ENCODE results near the gene RAB4A. TPM values are rescaled to one million over a fixed set of nuclear protein-coding genes. Genes with fewer than 3 reads are reported as not detected.

The RAB4A gene
- total and polyA plus RNA-seq, 2 of the 13 experiments (the other 11 are each of a cell fraction or from before 2014, with no cell fraction given): 56.0 to 80.1 TPM

DNA sequence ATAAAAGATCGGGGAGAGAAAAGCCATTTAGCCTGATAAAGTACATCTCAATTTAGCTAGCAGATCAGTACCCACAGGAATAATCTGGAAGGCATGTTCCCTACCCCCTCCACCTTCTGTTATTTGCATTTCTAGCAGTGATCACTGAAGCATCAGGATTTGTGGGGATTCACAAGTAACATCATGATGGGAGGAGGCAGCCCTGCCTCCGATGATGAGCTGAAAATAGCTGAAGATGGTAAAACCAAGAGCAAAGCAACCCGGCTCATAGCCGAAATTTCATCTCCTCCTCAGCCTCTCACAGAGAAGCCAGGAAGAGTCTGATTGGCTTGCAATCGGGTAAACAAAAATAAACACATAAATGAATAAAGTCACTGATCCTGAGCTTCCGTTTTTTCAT lies 69.6 kb downstream of the RAB4A start:
- no TSS peak for BruUV-seq (replicated peaks)
- CTCF ChIA-PET (ENCODE audit: low intra/inter-chr PET ratio, low total read pairs): no interaction called here
- POLR2A ChIA-PET: no interaction called here
- WGBS (ENCODE audit: low lambda C conversion rate): 95% methylated on average over 6 of the region's 6 CpGs
- Histone ChIP-seq H3K36me3 (replicated peaks in 1 of 2; ENCODE audit: control insufficient read depth in 1 of 2, insufficient read depth in 2 of 2, low read length in 2 of 2) (peaks cover 0 to 6% of the 10 kb centered on the region in 2 experiments; a peak in 2 of 5 replicates), H3K79me2 (ENCODE audit: insufficient read depth, low read length) (peaks cover 57% of the 10 kb centered on the region), H3K9me3 (ENCODE audit: low read length) (no peaks in the 10 kb centered on the region), H3K4me3 (replicated peaks in 1 of 3; ENCODE audit: insufficient read depth in 1 of 3, low read depth in 2 of 3, low read length in 3 of 3) (peak overlapping the region; percentile 1 to 83 (median 6); a peak in 5 of 6 replicates), H3K27me3 (ENCODE audit: control insufficient read depth in 1 of 2, insufficient read depth in 2 of 2, low read length in 2 of 2) (peaks cover 0 to 6% of the 10 kb centered on the region in 2 experiments; a peak in 1 of 5 replicates), H2AFZ (ENCODE audit: low read length) (no peak overlapping the region), H3K9ac (ENCODE audit: insufficient read depth, low read depth, low read length) (0 out of 2 replicates have a peak overlapping the region, but pooled peaks have one; percentile 16), H3K4me2 (ENCODE audit: low read depth, low read length) (peak overlapping the region; percentile 69), H3K4me1 (ENCODE audit: insufficient read depth, low read length) (peaks cover 60% of the 10 kb centered on the region), H4K20me1 (ENCODE audit: insufficient read depth, low read length) (no peaks in the 10 kb centered on the region), H3K27ac (ENCODE audit: extremely low read length, insufficient read depth, low read length) (no peak overlapping the region)
- TF ChIP-seq ZBTB42 (CRISPR knock-in tag; IDR thresholded peaks at IDR 0.05): no peak
- TF ChIP-seq, protein P1, sequence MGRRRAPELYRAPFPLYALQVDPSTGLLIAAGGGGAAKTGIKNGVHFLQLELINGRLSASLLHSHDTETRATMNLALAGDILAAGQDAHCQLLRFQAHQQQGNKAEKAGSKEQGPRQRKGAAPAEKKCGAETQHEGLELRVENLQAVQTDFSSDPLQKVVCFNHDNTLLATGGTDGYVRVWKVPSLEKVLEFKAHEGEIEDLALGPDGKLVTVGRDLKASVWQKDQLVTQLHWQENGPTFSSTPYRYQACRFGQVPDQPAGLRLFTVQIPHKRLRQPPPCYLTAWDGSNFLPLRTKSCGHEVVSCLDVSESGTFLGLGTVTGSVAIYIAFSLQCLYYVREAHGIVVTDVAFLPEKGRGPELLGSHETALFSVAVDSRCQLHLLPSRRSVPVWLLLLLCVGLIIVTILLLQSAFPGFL (CRISPR knock-in tag; IDR thresholded peaks at IDR 0.05): no peak
- no peak for TF ChIP-seq CHD4 (IDR thresholded peaks at IDR 0.05; ENCODE audit: borderline replicate concordance, low read length)
- TF ChIP-seq, protein P2, sequence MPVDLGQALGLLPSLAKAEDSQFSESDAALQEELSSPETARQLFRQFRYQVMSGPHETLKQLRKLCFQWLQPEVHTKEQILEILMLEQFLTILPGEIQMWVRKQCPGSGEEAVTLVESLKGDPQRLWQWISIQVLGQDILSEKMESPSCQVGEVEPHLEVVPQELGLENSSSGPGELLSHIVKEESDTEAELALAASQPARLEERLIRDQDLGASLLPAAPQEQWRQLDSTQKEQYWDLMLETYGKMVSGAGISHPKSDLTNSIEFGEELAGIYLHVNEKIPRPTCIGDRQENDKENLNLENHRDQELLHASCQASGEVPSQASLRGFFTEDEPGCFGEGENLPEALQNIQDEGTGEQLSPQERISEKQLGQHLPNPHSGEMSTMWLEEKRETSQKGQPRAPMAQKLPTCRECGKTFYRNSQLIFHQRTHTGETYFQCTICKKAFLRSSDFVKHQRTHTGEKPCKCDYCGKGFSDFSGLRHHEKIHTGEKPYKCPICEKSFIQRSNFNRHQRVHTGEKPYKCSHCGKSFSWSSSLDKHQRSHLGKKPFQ (CRISPR knock-in tag; IDR thresholded peaks at IDR 0.05; ENCODE audit: insufficient replicate concordance): no peak
- TF ChIP-seq ARNT2 (CRISPR knock-in tag; IDR thresholded peaks at IDR 0.05; ENCODE audit: low read depth): no peak
- TF ChIP-seq, protein P3, sequence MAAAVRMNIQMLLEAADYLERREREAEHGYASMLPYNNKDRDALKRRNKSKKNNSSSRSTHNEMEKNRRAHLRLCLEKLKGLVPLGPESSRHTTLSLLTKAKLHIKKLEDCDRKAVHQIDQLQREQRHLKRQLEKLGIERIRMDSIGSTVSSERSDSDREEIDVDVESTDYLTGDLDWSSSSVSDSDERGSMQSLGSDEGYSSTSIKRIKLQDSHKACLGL (CRISPR knock-in tag; IDR thresholded peaks at IDR 0.05): no peak
- TF ChIP-seq HCFC1 (IDR thresholded peaks at IDR 0.05; ENCODE audit: low read depth, low read length): no peak
- TF ChIP-seq RAD21 (CRISPR knock-in tag; IDR thresholded peaks at IDR 0.05): no peak
- no peak for TF ChIP-seq ZNF556 (CRISPR knock-in tag; IDR thresholded peaks at IDR 0.05; ENCODE audit: borderline replicate concordance)
- TF ChIP-seq, protein P4, sequence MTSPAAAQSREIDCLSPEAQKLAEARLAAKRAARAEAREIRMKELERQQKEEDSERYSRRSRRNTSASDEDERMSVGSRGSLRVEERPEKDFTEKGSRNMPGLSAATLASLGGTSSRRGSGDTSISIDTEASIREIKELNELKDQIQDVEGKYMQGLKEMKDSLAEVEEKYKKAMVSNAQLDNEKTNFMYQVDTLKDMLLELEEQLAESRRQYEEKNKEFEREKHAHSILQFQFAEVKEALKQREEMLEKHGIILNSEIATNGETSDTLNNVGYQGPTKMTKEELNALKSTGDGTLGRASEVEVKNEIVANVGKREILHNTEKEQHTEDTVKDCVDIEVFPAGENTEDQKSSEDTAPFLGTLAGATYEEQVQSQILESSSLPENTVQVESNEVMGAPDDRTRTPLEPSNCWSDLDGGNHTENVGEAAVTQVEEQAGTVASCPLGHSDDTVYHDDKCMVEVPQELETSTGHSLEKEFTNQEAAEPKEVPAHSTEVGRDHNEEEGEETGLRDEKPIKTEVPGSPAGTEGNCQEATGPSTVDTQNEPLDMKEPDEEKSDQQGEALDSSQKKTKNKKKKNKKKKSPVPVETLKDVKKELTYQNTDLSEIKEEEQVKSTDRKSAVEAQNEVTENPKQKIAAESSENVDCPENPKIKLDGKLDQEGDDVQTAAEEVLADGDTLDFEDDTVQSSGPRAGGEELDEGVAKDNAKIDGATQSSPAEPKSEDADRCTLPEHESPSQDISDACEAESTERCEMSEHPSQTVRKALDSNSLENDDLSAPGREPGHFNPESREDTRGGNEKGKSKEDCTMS (CRISPR knock-in tag; conservative IDR thresholded peaks at IDR 0.05): no peak
- no peak for TF ChIP-seq HNF4A (CRISPR knock-in tag; IDR thresholded peaks at IDR 0.05)
- TF ChIP-seq ZFP90 (CRISPR knock-in tag; IDR thresholded peaks at IDR 0.05; ENCODE audit: borderline replicate concordance): no peak
- TF ChIP-seq ZNF775 (CRISPR knock-in tag; IDR thresholded peaks at IDR 0.05; ENCODE audit: borderline replicate concordance): no peak
- FAIRE-seq (no peak), DNase-seq (ENCODE audit: low spot score) (no peak), ATAC-seq (no peak)
- intact Hi-C loops (cut with micrococcal nuclease; ENCODE audit: unreplicated experiment): loop anchor here (5.0 to 10.0 kb wide), 3 partner anchors 67 to 144 kb away; no protein-coding TSS in a partner anchor
- in situ Hi-C loops (cut with HindIII; ENCODE audit: extremely low pct_ligation_motif_present, low pct_unique_long_range_greater_than_20kb): no loop called here

Data from HepG2 (cell line).